HFF-Myc (cell line): ENCODE measurements around the gene VPS13D.

ENCODE experiments used
- DNase-seq: peaks from one replicate; pipeline ENCODE4 v3.0.0-alpha.2; 2011; ENCODE audit warnings: low read depth; ENCODE audit errors: extremely low read depth
- H3K4me3 ChIP-seq: replicated peaks from 2 replicates; pipeline ENCODE4 v1.5.1; 2011; ENCODE audit warnings: low read depth, mild to moderate bottlenecking, control low read depth, low read length
- CTCF ChIP-seq: IDR thresholded peaks from 2 replicates; pipeline ENCODE4 v1.5.1; 2012; ENCODE audit warnings: mild to moderate bottlenecking, low read depth, low read length, control low read depth; ENCODE audit errors: missing control alignments

VPS13D gene

GRCh38 chr1:12204754-12205658, 24.8 kb upstream of the VPS13D start:
- DNase-seq, result no peak
- TF ChIP-seq CTCF, result no peak
- no peak overlapping the region for H3K4me3 ChIP-seq

GRCh38 chr1:12206238-12206637, 23.6 kb upstream of the VPS13D start:
- no peak for DNase-seq
- no peak for TF ChIP-seq CTCF

GRCh38 chr1:12206792-12207424, 22.9 kb upstream of the VPS13D start:
- no peak overlapping the region for H3K4me3 ChIP-seq
- TF ChIP-seq CTCF, result no peak
- DNase-seq, result no peak

More at GRCh38 chr1:12206238-12206637, 23.6 kb upstream of the VPS13D start:
- no peak overlapping the region for H3K4me3 ChIP-seq

GRCh38 chr1:12208271-12208670, 21.6 kb upstream of the VPS13D start:
- H3K4me3 ChIP-seq, result no peak overlapping the region
- TF ChIP-seq CTCF, result no peak
- DNase-seq, result no peak

GRCh38 chr1:12208764-12209494, 20.9 kb upstream of the VPS13D start:
- peak; percentile 92 for TF ChIP-seq CTCF
- peak; percentile 68 for DNase-seq
- H3K4me3 ChIP-seq, result no peak overlapping the region

GRCh38 chr1:12209495-12209832, 20.4 kb upstream of the VPS13D start:
- H3K4me3 ChIP-seq, result no peak overlapping the region
- DNase-seq, result no peak
- no peak for TF ChIP-seq CTCF
